Measurements from ENCODE around the gene SERINC1. TPM values are rescaled to one million over a fixed set of nuclear protein-coding genes. Genes with fewer than 3 reads are reported as not detected.

The SERINC1 gene
- total and polyA plus RNA-seq, 12 donors, result 68.0 to 455 (median 260) TPM

GRCh38 chr6:122422003-122422402, 49.6 kb downstream of the SERINC1 start:
- intact Hi-C loops (cut with DNase I), result no loop called here
- peaks cover 0 to 30% of the 10 kb centered on the region in 2 donors for H3K36me3 ChIP-seq (replicated peaks in 1 of 2)
- H3K4me3 ChIP-seq, result no peak overlapping the region
- H3K4me1 ChIP-seq (replicated peaks in 1 of 2), result peaks cover 7 to 13% of the 10 kb centered on the region in 2 donors
- no peak for DNase-seq
- no peak overlapping the region for H3K27ac ChIP-seq
- H3K27me3 ChIP-seq, result no peaks in the 10 kb centered on the region
- 90 to 100% (median 96%) methylated on average over 2 of the region's 2 CpGs for WGBS, 4 donors
- TF ChIP-seq, protein P1, sequence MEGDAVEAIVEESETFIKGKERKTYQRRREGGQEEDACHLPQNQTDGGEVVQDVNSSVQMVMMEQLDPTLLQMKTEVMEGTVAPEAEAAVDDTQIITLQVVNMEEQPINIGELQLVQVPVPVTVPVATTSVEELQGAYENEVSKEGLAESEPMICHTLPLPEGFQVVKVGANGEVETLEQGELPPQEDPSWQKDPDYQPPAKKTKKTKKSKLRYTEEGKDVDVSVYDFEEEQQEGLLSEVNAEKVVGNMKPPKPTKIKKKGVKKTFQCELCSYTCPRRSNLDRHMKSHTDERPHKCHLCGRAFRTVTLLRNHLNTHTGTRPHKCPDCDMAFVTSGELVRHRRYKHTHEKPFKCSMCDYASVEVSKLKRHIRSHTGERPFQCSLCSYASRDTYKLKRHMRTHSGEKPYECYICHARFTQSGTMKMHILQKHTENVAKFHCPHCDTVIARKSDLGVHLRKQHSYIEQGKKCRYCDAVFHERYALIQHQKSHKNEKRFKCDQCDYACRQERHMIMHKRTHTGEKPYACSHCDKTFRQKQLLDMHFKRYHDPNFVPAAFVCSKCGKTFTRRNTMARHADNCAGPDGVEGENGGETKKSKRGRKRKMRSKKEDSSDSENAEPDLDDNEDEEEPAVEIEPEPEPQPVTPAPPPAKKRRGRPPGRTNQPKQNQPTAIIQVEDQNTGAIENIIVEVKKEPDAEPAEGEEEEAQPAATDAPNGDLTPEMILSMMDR (IDR thresholded peaks at IDR 0.05), result no peak
- no peak for TF ChIP-seq POLR2A (IDR thresholded peaks at IDR 0.05)
- H3K9me3 ChIP-seq (replicated peaks in 1 of 3), result no peaks in the 10 kb centered on the region

- no peak for TF ChIP-seq POLR2A (IDR thresholded peaks at IDR 0.05)
- TF ChIP-seq, protein P1 (IDR thresholded peaks at IDR 0.05), result no peak
- H3K4me1 ChIP-seq (replicated peaks in 1 of 2), result peaks cover 8 to 17% of the 10 kb centered on the region in 2 donors
- no peak overlapping the region for H3K4me3 ChIP-seq
- intact Hi-C loops (cut with DNase I), result no loop called here
- H3K27me3 ChIP-seq, result no peaks in the 10 kb centered on the region
- peak overlapping the region in 1 of 5 donors; percentile 5 for H3K27ac ChIP-seq
- DNase-seq, result no peak
- WGBS, 4 donors, result 35 to 50% (median 41%) methylated on average over 1 of the region's 1 CpG
- no peaks in the 10 kb centered on the region for H3K9me3 ChIP-seq (replicated peaks in 1 of 3)
- peaks cover 0 to 12% of the 10 kb centered on the region in 2 donors for H3K36me3 ChIP-seq (replicated peaks in 1 of 2)
Measured at GRCh38 chr6:122416825-122417224, 54.8 kb downstream of the SERINC1 start.

DNA sequence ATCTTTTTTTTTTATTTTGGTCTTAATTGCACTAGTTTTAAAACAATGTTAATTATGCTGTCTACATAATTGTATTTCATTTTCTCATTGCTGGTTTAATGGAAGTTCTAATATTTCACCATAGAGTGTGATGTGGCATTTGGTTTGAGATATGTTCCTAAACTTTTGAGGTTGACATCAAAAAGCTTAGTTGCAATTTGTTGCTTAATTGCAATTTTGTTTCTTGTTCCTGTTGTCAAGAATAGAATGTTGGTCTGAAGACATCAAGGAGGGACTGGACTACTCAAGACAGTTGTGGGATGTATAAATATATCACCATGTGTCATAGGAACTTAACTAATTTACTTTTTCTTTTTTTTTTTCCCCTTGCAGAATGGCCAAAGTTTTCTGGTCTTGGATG, 59.6 kb downstream of the SERINC1 start:
- H3K27ac ChIP-seq, result no peak overlapping the region
- peaks cover 3 to 28% of the 10 kb centered on the region in 2 donors for H3K4me1 ChIP-seq (replicated peaks in 1 of 2)
- no peaks in the 10 kb centered on the region for H3K27me3 ChIP-seq
- H3K36me3 ChIP-seq (replicated peaks in 1 of 2), result no peaks in the 10 kb centered on the region
- H3K4me3 ChIP-seq, result no peak overlapping the region
- no peak for DNase-seq
- no peaks in the 10 kb centered on the region for H3K9me3 ChIP-seq (replicated peaks in 1 of 3)
- intact Hi-C loops (cut with DNase I), result no loop called here
- no peak for TF ChIP-seq POLR2A (IDR thresholded peaks at IDR 0.05)
- TF ChIP-seq, protein P1 (IDR thresholded peaks at IDR 0.05), result no peak

DNA sequence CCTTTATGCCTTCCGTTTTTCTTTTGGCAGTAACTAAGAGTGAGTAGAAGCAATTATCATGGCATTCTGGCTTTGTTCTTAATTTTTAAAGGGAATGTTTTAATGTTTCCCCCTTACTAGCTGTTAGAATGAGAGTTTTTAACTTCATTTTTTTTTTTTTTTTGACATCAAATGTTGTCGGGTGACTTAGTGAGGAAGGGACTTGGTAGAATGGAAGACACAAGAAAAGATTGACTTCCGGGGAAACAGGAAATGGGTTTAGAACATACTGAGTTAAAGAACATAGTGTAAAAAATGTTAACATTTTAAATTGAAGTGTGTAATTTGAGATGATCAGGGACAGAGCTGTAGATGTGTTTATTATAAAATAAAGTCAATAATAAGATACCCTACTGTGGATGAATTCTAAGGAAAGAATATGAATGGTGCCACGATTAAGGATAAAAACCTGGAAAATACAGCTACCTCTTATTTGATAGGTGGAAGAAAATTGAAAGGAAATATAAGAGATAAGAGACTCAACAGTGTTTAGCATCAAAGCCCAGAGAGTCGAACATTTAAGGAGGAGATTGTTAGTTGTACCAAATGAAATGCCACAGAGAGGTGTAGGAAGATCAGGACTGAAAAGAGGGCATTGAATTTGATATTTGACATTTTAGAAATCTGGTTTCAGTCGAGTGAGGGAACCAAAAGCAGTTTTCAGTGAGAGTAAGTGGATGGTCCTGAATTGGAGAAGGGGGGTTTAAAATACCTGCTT, 62.7 kb downstream of the SERINC1 start:
- Histone ChIP-seq H3K36me3 (replicated peaks in 1 of 2) (no peaks in the 10 kb centered on the region), H3K27ac (no peak overlapping the region), H3K4me1 (replicated peaks in 1 of 2) (peaks cover 0 to 37% of the 10 kb centered on the region in 2 donors), H3K9me3 (replicated peaks in 1 of 3) (no peaks in the 10 kb centered on the region), H3K4me3 (no peak overlapping the region), H3K27me3 (no peaks in the 10 kb centered on the region)
- WGBS, 4 donors, result 58 to 68% (median 60%) methylated on average over 6 of the region's 6 CpGs
- intact Hi-C loops (cut with DNase I), result no loop called here
- no peak for DNase-seq
- no peak for TF ChIP-seq POLR2A (IDR thresholded peaks at IDR 0.05)
- TF ChIP-seq, protein P1 (IDR thresholded peaks at IDR 0.05), result no peak

Measured in adrenal gland (tissue), 12 donors.